ENCODE measurements around the gene STARD5.

DNA sequence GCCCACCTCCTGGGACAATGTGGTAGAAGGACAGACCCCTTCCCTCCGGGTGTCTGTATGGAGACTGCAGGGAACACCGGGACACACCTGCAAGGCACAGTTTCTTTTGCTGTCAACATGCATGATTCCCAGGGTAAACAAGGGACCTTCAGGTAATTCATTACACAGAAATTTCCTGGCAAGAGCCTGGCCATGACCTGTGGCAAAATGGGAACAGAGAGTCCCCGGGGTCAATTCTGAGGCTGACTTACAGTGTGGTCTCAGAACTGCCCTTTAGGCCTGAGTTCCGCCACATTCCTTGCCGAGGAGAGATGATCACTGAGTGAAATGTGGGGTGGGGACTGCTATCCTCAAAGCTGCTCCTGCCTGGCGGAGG is 6.3 kb downstream of the STARD5 start:
- TF ChIP-seq, protein P1, sequence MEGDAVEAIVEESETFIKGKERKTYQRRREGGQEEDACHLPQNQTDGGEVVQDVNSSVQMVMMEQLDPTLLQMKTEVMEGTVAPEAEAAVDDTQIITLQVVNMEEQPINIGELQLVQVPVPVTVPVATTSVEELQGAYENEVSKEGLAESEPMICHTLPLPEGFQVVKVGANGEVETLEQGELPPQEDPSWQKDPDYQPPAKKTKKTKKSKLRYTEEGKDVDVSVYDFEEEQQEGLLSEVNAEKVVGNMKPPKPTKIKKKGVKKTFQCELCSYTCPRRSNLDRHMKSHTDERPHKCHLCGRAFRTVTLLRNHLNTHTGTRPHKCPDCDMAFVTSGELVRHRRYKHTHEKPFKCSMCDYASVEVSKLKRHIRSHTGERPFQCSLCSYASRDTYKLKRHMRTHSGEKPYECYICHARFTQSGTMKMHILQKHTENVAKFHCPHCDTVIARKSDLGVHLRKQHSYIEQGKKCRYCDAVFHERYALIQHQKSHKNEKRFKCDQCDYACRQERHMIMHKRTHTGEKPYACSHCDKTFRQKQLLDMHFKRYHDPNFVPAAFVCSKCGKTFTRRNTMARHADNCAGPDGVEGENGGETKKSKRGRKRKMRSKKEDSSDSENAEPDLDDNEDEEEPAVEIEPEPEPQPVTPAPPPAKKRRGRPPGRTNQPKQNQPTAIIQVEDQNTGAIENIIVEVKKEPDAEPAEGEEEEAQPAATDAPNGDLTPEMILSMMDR (IDR thresholded peaks at IDR 0.05) = no peak
- TF ChIP-seq POLR2A (IDR thresholded peaks at IDR 0.05) = no peak

All from heart left ventricle (tissue), 13 donors.